HG02610 (cell line): ENCODE results near the gene GPR85.
"Not testable (repeated sequence)": the region's sequence is repeated elsewhere in the genome, so short reads cannot be mapped to it uniquely, and the experiment has no call there.

Source experiments
- ATAC-seq: cut with Tn5 transposase; IDR thresholded peaks from one replicate; pipeline ENCODE4 v1.9.1; 2021; ENCODE audit warnings: mild to moderate bottlenecking, moderate library complexity; ENCODE audit not compliant: unreplicated experiment

GPR85 gene

GRCh38 chr7:113086431-113086888 is at the start of gene GPR85:
TSS of gene GPR85 (minus strand) at chr7:113086827. CDS start at chr7:113084721, 2,106 bp downstream.
- peak; percentile 76 for ATAC-seq

- no peak for ATAC-seq
These were observed 47.4 kb upstream of the GPR85 start for GRCh38 chr7:113134025-113134424.

- ATAC-seq: no peak
These were observed 44.7 kb upstream of the GPR85 start for GRCh38 chr7:113131367-113131766.

GRCh38 chr7:113128031-113128430 is 41.4 kb upstream of the GPR85 start:
- no peak for ATAC-seq

DNA sequence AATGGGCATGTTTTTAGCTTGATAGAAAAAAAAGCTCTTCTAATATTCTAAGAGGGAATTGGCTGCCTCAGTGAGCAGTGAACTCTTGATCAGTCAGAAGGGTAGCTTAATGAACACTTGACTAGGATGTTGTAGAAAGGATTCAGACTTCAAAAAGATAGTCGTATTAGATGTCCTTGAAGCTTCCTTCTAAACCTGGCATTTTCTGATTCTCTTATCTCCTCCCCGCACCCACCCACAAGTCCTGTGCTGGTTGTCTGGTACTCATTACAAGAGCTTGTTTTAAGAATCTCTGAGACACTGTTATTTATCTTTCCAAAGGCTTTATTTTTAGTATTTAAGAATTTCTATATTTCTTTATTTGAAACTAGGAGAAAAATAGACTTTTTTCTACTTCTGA is 39.1 kb upstream of the GPR85 start:
- no peak for ATAC-seq

GRCh38 chr7:113122744-113123143 is 36.1 kb upstream of the GPR85 start:
- ATAC-seq: no peak

GRCh38 chr7:113120647-113121046 is 34.0 kb upstream of the GPR85 start:
- ATAC-seq: no peak

DNA sequence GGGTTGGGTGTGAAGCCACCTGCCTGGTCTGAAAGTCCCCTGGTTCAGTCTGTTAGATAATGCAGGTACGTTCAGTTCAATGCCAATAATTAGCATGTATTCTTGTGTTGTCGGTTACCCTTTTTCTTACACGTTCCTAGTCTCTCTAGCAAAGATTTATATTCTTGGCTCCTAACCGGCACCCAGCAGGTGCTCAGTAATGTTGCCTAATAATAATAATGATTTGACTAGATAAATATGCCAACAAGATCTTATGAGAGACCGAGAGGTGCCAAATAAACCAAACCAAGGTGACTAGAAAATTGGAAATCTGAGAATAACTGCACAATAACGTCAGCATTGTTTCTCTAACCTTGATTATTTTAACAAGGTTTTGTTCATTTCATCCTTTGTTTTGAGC is 32.8 kb upstream of the GPR85 start:
- ATAC-seq: no peak

GRCh38 chr7:113118074-113118959 is 31.7 kb upstream of the GPR85 start, which contains the start of gene SMIM30:
TSS of gene SMIM30 (minus strand) at chr7:113118554. CDS start at chr7:113117578, 976 bp downstream.
- peak; percentile 99 for ATAC-seq

DNA sequence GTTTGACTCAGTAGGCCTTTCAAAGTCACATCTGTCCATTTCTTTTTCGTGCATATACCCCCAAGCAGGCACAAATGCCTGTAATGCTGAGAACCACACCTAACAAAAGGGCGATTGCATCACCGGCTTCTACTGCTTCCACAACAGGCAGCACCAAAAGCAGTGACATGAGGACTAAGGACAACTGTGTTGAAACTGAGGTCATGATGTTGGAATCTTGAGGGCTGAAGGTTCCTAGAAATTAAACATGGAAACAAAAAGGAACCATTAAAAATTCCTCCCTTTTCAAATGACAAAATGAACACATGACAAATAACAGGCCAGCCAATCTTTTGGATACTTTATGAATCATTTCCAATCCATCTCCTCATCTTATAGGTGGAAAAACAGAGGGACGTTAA is 30.7 kb upstream of the GPR85 start:
- ATAC-seq: not testable (repeated sequence)

DNA sequence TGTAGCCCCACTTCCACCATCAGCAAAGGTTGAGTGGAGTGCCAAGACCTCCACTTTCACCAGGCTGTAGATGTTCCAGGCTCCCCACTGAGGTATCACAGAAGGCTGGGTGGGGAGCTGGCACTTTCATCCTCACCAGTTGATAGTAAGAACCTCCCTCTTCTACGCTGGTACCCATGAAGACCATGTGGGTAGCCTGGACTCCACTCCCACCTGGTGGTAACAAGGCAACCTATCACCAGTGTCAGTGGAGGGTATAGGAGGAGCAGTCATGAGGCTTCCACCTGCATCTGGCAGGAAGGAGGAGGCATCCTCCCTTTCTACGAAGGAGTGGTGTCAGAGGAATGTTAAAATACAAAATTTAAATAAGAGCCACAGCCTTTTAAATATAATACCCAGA is 27.3 kb upstream of the GPR85 start:
- no peak for ATAC-seq

DNA sequence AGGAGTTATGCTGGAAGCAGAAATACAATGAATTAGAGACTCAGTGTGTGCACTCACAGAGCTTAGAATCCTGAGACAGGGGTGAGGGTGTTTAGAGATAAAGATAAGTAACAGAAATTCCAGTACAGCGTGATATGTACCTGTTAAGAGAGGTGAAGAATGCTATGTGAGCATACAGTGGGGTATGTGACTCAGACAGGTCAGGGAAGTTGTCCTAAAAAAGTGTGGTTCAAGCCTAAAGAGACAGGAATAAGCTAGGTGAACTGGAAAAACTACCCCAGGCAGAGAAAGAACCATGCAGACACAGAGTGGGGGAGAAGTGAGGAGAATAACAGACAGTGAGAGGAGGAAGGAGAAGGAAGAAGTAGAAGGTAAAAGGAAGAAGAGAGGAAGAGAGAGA is 23.1 kb upstream of the GPR85 start:
- ATAC-seq: no peak

GRCh38 chr7:113100121-113100603 is 13.5 kb upstream of the GPR85 start:
- ATAC-seq: no peak

- ATAC-seq: no peak
These were observed 12.8 kb upstream of the GPR85 start for GRCh38 chr7:113099284-113099919.

GRCh38 chr7:113094517-113095249 is 8.1 kb upstream of the GPR85 start:
- no peak for ATAC-seq

DNA sequence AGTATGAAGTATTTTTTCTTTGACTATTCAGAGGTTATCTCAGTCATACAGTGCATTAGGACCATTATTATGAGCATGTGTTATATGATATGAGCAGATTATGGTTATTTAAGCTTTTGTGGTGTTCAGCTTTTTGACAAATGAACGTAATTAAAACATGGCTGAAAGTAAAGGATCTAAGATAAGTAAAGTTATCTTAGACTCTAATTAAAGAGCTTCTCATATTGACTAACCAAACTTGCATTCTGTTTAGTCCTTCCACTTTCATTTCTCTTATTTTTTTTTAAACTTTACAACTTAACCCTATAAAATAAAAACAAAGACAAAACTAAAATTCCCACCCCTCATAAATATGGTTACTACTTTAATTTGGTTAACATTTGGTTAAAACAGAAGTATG is 6.9 kb upstream of the GPR85 start:
- ATAC-seq: no peak

GRCh38 chr7:113092762-113093161 is 6.1 kb upstream of the GPR85 start:
- no peak for ATAC-seq

GRCh38 chr7:113087071-113087998 is 708 bp upstream of the GPR85 start:
- ATAC-seq: no peak

DNA sequence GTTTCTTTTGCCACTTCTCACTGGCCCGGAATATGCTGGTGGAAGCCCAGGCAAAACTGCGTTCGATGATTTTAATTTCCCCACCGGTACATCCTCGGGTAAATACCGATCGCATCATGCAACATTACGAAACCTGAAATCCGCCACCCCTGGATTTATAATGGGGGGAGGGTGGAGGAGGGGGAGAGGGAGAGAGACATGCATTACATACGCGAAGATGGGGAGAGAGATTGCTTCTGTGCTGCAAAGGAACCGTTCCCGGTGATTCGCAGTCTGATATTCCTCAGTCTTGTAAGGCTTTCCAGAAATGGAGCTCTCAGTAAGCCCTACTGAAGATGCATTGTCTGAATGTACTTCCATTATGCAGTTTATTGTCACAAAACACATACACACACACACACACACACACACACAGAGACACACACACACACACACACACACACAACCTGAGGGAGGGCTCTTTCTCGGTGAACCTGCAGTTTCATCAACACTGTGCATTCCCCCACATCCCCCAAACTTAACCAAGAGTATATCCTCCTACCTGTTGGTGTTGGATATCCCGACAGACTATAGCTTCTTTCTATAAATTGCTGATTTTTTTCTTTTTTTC is 741 bp downstream of the GPR85 start:
- ATAC-seq: no peak
